SU-DHL-6 (cell line): ENCODE results near the gene APOBEC3G.
"Not testable (repeated sequence)": the region's sequence is repeated elsewhere in the genome, so short reads cannot be mapped to it uniquely, and the experiment has no call there.

Experiments used
- CTCF ChIP-seq: fragments of 200-600 bp; sonication (generic); IDR thresholded peaks from one replicate; pipeline ENCODE4 v1.5.1; 2017; ENCODE audit warnings: antibody characterized with exemption, mild to moderate bottlenecking, low read length, moderate library complexity; ENCODE audit not compliant: insufficient read depth, poor library complexity, severe bottlenecking
- EZH2phosphoT487 ChIP-seq: fragments of 200-600 bp; sonication (generic), shearing (Covaris generic); conservative IDR thresholded peaks from 2 replicates; pipeline ENCODE4 v1.6.1; 2018; ENCODE audit warnings: mild to moderate bottlenecking, antibody characterized with exemption, low read length, moderate library complexity, mixed read lengths

GRCh38 chr22:39031434-39032295 lies 45.4 kb upstream of the APOBEC3G start:
- TF ChIP-seq CTCF, EZH2phosphoT487: not testable (repeated sequence)
